SK-N-MC (cell line): ENCODE data around the gene USP40.

Source experiments
- EZH2 ChIP-seq: fragments of 200-600 bp; sonication (generic); IDR thresholded peaks from one replicate; pipeline ENCODE4 v1.6.1; 2017; ENCODE audit warnings: antibody characterized with exemption
- POLR2AphosphoS5 ChIP-seq: IDR thresholded peaks from 2 replicates; pipeline ENCODE4 v1.6.1; 2012; ENCODE audit warnings: mild to moderate bottlenecking, low read depth, low read length, borderline replicate concordance

DNA sequence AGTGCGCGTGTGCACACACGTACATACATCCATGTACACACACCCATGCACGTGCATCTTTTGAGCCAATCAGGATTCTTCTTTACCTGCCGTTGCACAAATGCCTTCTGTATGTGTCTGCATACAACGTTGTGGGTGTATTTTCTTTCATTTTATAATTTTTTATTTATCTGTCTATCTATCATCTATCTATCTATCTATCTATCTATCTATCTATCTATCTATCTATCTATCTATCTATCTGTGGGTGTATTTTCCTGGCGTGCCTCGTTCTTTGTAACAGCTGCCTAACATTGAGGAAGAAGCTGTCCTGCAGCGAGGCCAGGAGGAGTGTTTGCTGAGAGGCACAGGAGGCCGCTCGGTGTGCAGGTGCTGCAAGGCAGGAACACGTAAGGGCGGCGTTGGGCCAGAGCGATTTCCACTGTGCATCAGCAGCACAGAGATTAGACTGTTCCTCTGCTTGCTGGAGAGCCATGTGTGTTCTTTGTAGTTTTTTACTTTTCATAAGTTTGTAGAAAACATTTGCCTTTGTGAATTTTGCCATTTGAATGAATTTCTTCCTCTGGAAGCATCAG is 127.9 kb downstream of the USP40 start:
- TF ChIP-seq POLR2AphosphoS5 (no peak), EZH2 (no peak)
